ENCODE data around the gene PAGE5.

The PAGE5 gene, protein sequence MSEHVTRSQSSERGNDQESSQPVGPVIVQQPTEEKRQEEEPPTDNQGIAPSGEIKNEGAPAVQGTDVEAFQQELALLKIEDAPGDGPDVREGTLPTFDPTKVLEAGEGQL

DNA sequence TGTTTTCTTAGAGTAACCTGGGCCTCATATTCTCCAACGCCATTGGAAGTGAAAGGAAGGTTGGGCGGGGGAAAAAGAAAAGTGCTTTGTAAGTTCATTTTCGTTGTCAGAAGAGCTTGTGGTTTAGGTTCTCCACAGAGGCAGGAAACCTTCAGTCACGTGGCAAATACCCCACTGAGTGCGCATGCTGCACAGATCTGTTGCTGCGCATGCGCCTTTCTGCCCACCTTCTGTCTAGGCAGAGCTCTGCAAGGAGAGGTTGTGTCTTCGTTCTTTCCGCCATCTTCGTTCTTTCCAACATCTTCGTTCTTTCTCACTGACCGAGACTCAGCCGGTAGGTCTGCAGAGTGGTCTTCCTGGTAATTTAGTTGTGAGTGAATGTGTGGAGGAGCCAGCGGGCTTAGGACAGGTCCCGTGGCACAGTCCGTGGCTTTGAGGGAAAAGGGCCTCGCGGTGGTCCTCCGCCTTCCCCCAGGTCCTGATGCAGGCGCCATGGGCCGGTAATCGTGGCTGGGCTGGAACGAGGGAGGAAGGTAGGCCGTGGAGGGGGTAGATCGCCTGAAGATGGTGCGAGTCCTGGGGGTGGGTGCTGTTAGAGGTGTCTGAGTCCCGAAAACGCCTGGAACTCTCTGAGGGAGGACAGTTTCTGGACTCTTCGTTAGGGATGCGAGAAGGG is at the start of gene PAGE5:
Gene PAGE5 (plus strand): TSS at position 228 of the 676 bp plus-strand sequence. CDS start 1,037 bp downstream, outside the sequence.
- no peak for DNase-seq

DNA sequence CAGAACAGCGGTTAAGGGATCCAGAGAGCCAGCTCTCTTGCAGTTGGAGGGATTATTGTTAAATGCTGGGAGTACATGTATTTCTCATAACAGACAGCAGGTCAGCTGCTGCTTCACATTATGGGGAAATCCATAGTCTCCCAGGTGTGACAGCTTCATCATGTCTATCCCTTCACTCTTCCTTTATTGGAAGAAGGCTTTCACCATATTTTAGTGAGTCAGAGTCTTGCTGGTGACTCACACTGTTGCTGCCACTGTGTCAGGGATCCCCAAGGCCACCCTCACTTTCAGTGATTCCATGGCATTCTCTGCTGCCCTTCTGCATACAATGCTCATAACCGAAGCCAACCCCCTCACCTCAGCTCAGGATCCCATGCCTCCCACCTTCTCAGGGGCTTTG is 32.9 kb upstream of the PAGE5 start:
- DNase-seq, result no peak

DNA sequence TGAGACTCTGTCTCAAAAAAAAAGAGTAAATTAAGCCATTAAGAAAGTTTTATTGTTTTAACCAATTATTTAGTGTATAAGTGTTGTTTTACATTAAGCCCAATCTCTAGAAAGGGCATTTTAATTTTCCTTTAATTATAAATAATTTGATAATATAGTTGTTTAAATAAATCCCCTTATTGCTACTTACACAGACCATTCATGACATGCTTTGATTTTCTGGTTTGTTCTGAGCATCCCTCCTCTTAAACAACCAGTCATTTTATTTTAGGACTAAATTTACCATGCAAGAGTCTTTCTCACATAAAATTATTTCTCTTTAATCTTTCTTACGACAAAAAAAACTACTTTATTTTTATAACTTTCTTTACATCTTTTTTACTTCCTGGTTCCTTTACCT is 23.5 kb upstream of the PAGE5 start:
- DNase-seq, result no peak

DNA sequence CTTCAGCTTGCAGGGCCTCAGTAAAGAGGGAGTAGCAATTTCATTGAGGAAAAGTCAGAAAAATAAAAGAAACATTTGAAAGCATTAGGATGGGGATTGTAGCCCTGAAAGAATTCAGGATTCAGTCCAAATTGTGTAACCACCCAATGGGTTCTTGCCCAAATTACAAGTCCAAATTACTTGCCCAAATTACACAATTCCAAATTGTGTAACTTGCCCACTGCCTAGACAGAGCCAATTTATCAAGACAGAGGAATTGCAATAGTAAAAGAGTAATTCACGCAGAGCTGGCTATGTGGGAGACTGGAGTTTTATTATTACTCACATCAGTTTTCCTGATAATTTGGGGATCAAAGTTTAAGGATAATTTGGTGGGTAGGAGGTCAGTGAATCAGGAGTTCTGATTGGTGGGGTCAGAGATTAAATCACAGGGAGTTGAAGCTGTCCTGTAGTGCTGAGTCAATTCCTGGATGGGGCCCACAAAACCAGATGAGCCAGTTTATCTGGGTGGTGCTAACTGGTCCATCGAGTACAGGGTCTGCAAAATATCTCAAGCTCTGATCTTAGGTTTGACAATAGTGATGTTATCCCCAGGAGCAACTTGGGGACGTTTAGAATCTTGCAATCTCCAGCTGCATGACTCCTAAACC is 18.1 kb upstream of the PAGE5 start:
- DNase-seq, result no peak

DNA sequence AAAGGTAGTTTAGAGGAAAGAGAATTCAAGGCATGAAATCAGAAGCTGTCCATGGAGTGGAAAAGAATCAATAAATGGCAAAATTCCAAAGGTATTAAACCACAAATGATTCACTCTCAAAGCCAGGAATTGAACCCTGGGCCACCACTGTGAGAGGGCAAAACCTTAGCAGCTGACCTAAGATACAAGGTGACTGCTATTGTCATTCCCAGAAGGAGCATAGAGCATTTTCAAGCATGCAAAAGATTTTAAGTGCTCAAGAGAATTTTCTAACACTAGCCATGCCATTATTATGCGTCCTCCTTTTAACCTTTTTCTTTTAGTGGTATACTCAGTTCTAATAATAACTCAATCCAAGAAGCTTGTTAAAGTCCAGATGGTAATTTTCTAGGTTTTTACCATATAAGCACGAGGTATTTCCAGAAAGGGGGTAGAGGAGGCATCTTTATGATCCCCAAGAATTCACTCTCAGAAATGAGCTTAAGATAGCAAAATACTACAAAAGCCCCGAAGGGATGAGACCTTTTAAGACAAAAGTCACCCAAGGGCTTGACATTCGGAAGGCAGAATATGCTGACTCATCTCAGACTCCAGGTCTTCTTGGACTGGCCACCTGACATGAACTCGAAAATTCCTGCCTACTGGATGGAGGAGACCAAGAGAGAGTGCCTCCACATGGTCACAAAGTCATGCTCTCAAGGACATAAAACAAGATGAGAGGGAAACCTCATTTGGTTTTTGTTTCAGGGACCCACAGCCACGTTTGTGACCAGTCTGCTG is 13.8 kb upstream of the PAGE5 start:
- DNase-seq, result no peak

DNA sequence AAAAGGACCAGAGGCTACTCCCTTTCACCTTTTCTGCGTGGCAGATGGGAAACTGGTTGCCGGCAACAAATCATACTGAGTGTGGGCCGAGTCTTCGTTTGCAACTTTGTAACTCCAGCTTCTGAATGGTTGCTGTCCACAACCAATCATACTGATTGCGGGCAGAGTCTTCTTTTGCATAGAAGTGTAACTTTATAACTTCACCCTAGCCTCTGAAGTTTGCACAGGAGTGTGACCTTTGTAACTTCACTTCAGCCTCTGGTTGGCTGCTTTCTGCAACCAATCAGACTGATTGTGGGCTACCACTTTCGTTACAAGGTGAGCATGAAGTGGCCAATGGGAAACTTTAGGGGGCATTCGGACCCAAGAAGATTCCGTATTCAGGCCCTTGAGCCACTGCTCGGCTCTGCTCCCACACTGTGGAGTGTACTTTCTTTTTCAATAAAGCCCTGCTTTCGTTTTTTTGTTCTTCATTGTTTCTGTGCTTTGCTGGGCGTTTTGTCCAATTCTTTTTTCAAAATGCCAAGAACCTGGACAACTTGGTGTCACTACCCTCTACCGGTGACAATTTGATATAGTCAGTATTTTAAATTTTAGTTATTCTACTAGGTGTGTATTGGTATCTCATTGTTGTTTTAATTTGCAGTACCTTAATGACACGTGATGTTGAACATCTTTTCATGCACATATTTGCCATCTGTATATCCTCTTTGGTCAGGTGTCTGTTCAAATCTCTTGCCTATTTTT is 9.0 kb upstream of the PAGE5 start:
- no peak for DNase-seq

DNA sequence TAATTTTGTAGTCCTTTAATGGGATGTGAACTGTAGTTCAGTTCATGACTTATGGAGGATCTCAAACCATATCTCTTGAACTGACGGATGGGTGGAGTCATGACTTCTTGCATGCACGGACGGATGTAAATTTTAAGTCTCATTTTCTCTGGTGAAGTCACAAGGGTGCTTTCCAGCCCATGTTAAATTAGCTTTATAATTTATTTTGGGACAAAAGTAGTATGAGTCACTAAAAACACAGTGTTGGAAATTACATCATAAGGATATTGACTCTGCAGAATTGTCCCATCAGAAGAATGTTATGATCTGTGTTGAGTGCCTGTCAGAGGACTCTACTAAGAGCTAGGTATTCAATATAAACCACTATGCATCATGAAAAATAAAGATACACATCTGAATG is 6.8 kb upstream of the PAGE5 start:
- DNase-seq, result no peak

DNA sequence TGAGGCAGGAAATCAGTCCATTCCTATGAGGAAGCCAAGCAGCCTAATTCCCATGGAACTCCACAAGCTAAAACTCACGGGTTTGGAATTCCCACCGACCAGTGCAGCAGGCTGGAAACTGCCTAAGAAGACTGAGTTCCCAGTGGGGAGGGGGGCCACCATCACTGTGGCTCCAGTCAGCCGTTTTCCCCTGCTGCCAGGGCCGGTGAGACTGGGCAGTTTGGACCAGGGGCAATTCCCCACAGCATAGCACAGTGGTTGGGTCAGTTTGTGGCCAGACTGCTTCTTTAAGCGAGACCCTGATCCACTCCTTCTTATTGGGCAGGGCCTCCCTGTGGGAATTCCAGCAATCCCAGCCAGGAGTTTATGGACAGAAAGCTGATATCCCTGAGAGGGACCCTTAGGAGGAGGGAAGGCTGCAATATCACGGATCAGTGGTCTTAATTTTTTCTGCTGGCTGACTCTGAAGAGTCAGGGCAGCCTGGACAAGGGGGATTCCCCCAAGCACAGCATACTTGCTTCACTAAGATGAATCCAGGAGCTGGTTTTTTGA is 20.7 kb downstream of the PAGE5 start:
- DNase-seq, result no peak

DNA sequence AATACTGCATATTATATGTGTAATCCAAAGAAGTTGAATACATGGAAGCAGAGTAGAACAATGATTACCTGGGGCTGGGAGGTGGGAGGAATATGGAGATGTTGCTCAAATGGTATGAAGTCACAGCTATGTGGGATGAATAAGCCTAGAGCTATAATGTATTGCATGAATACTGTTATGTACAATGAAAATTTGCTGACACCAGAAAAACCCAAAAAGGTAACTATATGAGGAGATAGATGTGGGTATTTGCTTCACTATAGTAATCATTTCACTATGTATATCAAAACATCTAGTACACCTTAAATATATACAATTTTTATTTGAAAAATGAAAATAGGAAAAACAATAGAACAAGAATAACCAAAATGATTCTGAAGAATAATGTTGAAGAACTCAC is 33.4 kb downstream of the PAGE5 start:
- DNase-seq, result no peak

DNA sequence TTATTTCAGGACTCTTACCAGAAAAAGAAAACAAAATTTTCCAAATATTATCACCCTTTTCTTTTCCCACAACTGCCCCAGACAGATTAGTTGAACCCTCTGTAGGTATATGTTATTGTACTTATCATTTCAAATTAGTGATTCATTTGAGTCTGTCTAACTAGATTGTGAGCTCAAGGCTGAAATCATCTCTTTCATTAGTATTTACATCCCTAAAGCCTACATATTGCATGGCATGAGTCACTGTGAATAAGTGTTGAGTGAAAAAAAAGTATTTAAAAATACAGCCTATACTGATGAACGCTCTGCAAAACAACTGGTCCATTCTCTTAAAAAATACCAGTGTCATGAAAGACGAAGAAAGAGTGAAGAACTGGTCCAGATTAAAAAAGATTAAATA is 40.7 kb downstream of the PAGE5 start:
- DNase-seq, result no peak

DNA sequence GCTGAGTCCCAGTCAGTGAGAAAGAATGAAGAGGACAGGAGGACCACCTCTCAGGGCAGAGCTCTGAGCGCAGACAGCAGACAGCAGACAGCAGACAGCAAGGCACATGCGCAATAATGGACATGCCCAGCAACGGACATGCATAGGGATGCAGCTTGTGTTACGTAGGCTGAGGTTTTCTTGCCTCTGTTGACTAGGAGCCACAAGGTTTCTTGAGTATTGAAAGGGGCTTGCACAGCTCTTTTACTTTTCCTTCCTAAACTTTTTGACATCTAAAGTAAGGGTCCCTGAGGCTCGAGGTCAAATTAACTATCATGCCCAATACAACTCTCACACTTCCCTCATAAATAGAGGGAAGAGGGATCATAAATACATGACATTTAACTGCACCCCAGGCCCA is 44.7 kb downstream of the PAGE5 start, which contains the start of gene PAGE3:
Gene PAGE3 (minus strand): TSS at position 101 of the 400 bp plus-strand sequence. CDS start 1,013 bp downstream, outside the sequence.
- no peak for DNase-seq
